Measurements from ENCODE around the gene GNB3. TPM values are rescaled to one million over a fixed set of nuclear protein-coding genes. Genes with fewer than 3 reads are reported as not detected.

Gene GNB3
- polyA plus RNA-seq, 2 of the 4 experiments (the other 2 are of a cell fraction), result 0.94 to 2.7 TPM

GRCh38 chr12:6818645-6819044 is 22.1 kb upstream of the GNB3 start (continued):
- TF ChIP-seq CTCF (IDR thresholded peaks at IDR 0.05) (no peak), GATA3 (IDR thresholded peaks at IDR 0.05; ENCODE audit: borderline replicate concordance) (no peak), HEYL (CRISPR knock-in tag; IDR thresholded peaks at IDR 0.05) (no peak), MAZ (IDR thresholded peaks at IDR 0.05; ENCODE audit: borderline replicate concordance, low read depth, low read length) (no peak)

GRCh38 chr12:6819106-6820030 is 21.4 kb upstream of the GNB3 start:
- FAIRE-seq, result no peak
- ATAC-seq, result no peak

GRCh38 chr12:6820166-6820565 is 20.6 kb upstream of the GNB3 start:
- TF ChIP-seq NPAS2 (CRISPR knock-in tag; IDR thresholded peaks at IDR 0.05; ENCODE audit: borderline replicate concordance) (no peak), HMGXB4 (CRISPR knock-in tag; IDR thresholded peaks at IDR 0.05; ENCODE audit: borderline replicate concordance) (no peak), CBX8 (IDR thresholded peaks at IDR 0.05) (no peak), CEBPB (IDR thresholded peaks at IDR 0.05) (no peak), TFCP2L1 (CRISPR knock-in tag; IDR thresholded peaks at IDR 0.05) (no peak), CHD4 (IDR thresholded peaks at IDR 0.05; ENCODE audit: borderline replicate concordance) (no peak), MYC (IDR thresholded peaks at IDR 0.05; ENCODE audit: borderline replicate concordance, low read length) (no peak), HDAC2 (IDR thresholded peaks at IDR 0.05) (no peak), GATA3 (IDR thresholded peaks at IDR 0.05; ENCODE audit: borderline replicate concordance) (no peak), JUN (IDR thresholded peaks at IDR 0.05) (no peak), MAFK (IDR thresholded peaks at IDR 0.05; ENCODE audit: partially characterized antibody) (no peak), EHF (CRISPR knock-in tag; IDR thresholded peaks at IDR 0.05) (no peak), EP300 (IDR thresholded peaks at IDR 0.05) (no peak)
- ATAC-seq (no peak; a peak in 1 of 6 replicates), FAIRE-seq (no peak), DNase-seq (ENCODE audit: low read depth in 1 of 2, low spot score in 1 of 2) (no peak)
- H3K4me3 ChIP-seq, result no peak overlapping the region
- POLR2A ChIA-PET, result interaction anchor here (0.6 kb wide), 1 partner anchor 31 kb away, joined by 3 read pairs; no protein-coding TSS in a partner anchor
- peaks cover 12% of the 10 kb centered on the region for H3K4me1 ChIP-seq
- H3K9me3 ChIP-seq, result no peaks in the 10 kb centered on the region
- H3K4me2 ChIP-seq, result no peak overlapping the region
- WGBS (ENCODE audit: missing lambda C conversion rate), result 57% methylated on average over 5 of the region's 5 CpGs
- no peak overlapping the region for H3K27ac ChIP-seq
- CTCF ChIA-PET, result interaction anchor here (0.8 to 29.8 kb wide), 8 partner anchors 8 to 84 kb away, joined by 3 to 306 read pairs (median 9); partner anchors contain the start of genes MLF2 and PTMS

More at GRCh38 chr12:6819106-6820030, 21.4 kb upstream of the GNB3 start:
- no peaks in the 10 kb centered on the region for H3K9me3 ChIP-seq
- H3K27ac ChIP-seq, result no peak overlapping the region
- WGBS (ENCODE audit: missing lambda C conversion rate), result 89% methylated on average over 13 of the region's 13 CpGs
- no peak for DNase-seq (ENCODE audit: low read depth in 1 of 2, low spot score in 1 of 2)
- TF ChIP-seq TP53 (CRISPR knock-in tag; IDR thresholded peaks at IDR 0.05) (no peak), CHD4 (IDR thresholded peaks at IDR 0.05; ENCODE audit: borderline replicate concordance) (no peak), NR3C1 (IDR thresholded peaks at IDR 0.05) (no peak), FOXS1 (CRISPR knock-in tag; IDR thresholded peaks at IDR 0.05) (no peak)
- H3K4me1 ChIP-seq, result peaks cover 12% of the 10 kb centered on the region
- no peak overlapping the region for H3K4me2 ChIP-seq
- no peak overlapping the region for H3K4me3 ChIP-seq
- ChIA-PET CTCF (interaction anchor here (0.8 to 29.8 kb wide), 8 partner anchors 9 to 84 kb away, joined by 3 to 306 read pairs (median 6); partner anchors contain the start of genes MLF2 and PTMS), POLR2A (interaction anchor here (1.4 kb wide), 1 partner anchor 66 kb away, joined by 5 read pairs; the partner anchor contains the start of gene MLF2)
